HepG2 (cell line): ENCODE measurements around the gene TC2N. TPM values are rescaled to one million over a fixed set of nuclear protein-coding genes. Genes with fewer than 3 reads are reported as not detected.

Experiments used
- ATAC-seq: fragments of 200-7000 bp; cut with Tn5 transposase; 3 replicates; pipeline ENCODE4 v1.9.1; 2020; ENCODE audit warnings: mild to moderate bottlenecking, moderate library complexity
- BruUV-seq: library from RNA; stranded (reverse); fragments of 400-500 nt; replicated peaks from 2 replicates; lab custom pipeline; 2021; lab: Mats Ljungman, UMichigan
- CTCF ChIA-PET: fragments of 300-600 bp; formaldehyde crosslinking; extraction: SDS; loops from one replicate; lab custom pipeline; 2021; ENCODE audit warnings: low total read pairs, inconsistent platforms, low intra/inter-chr PET ratio; lab: Yijun Ruan, JAX
- POLR2A ChIA-PET: fragments of 350-600 bp; sonication (Branson Sonifier 250); formaldehyde crosslinking; loops from one replicate; lab custom pipeline; 2020; ENCODE audit warnings: antibody characterized with exemption, inconsistent platforms; lab: Yijun Ruan, JAX
- DNase-seq: peaks from one replicate; pipeline ENCODE4 v3.0.0-alpha.2; 2015; ENCODE audit warnings: low spot score
- FAIRE-seq: peaks from 3 replicates; lab custom pipeline; 2011; peaks lifted over from hg19 to GRCh38; lab: Jason Lieb, UNC
- H2AFZ ChIP-seq: one replicate; pipeline ENCODE4 v1.6.1; 2011; ENCODE audit warnings: low read length, inconsistent platforms
- H3K27ac ChIP-seq: fragments of 300-600 bp; 3 replicates; pipeline ENCODE4 v1.8.0; 2011; ENCODE audit warnings: mixed run types, mild to moderate bottlenecking, mixed read lengths, low read length, inconsistent platforms; ENCODE audit not compliant: insufficient read depth; ENCODE audit errors: extremely low read length
- H3K27me3 ChIP-seq, 2 experiments: fragments of 200-600 bp in 1 of 2; 2 replicates in 1 of 2; 3 replicates in 1 of 2; pipeline versions ENCODE4 v1.6.0 to v1.8.0; 2011; ENCODE audit warnings: low read length in 2 of 2, mild to moderate bottlenecking in 2 of 2, moderate library complexity in 2 of 2, inconsistent platforms in 1 of 2; ENCODE audit not compliant: insufficient read depth in 2 of 2, control insufficient read depth in 1 of 2
- H3K36me3 ChIP-seq, 2 experiments: fragments of 200-600 bp in 1 of 2; replicated peaks in 1 of 2; 2 replicates in 1 of 2; 3 replicates in 1 of 2; pipeline versions ENCODE4 v1.5.1 to v1.8.0; 2011; ENCODE audit warnings: low read length in 2 of 2, inconsistent platforms in 1 of 2; ENCODE audit not compliant: insufficient read depth in 2 of 2, control insufficient read depth in 1 of 2
- H3K4me1 ChIP-seq: 2 replicates; pipeline ENCODE4 v1.5.1; 2012; ENCODE audit warnings: low read length, inconsistent platforms; ENCODE audit not compliant: insufficient read depth
- H3K4me2 ChIP-seq: 2 replicates; pipeline ENCODE4 v1.6.0; 2011; ENCODE audit warnings: low read depth, low read length, inconsistent platforms
- H3K4me3 ChIP-seq, 3 experiments: fragments of 200-600 bp in 1 of 3; sonication (generic), shearing (Covaris generic) in 1 of 3; replicated peaks in 1 of 3; 2 replicates each; pipeline ENCODE4 v1.5.1; 2011 to 2016; ENCODE audit warnings: low read length in 3 of 3, inconsistent platforms in 2 of 3, low read depth in 2 of 3, mild to moderate bottlenecking in 2 of 3, control low read depth in 1 of 3, mixed read lengths in 1 of 3; ENCODE audit not compliant: insufficient read depth in 1 of 3
- H3K79me2 ChIP-seq: one replicate; pipeline ENCODE4 v1.6.1; 2011; ENCODE audit warnings: low read length, inconsistent platforms; ENCODE audit not compliant: insufficient read depth
- H3K9ac ChIP-seq: 2 replicates; pipeline ENCODE4 v1.6.0; 2011; ENCODE audit warnings: mild to moderate bottlenecking, low read depth, low read length, inconsistent platforms; ENCODE audit not compliant: insufficient read depth
- H3K9me3 ChIP-seq: 2 replicates; pipeline ENCODE4 v1.5.1; 2012; ENCODE audit warnings: mild to moderate bottlenecking, low read length
- H4K20me1 ChIP-seq: 2 replicates; pipeline ENCODE4 v1.6.0; 2011; ENCODE audit warnings: inconsistent platforms, mild to moderate bottlenecking, low read length, moderate library complexity; ENCODE audit not compliant: insufficient read depth
- NAIF1 ChIP-seq: sonication (generic); formaldehyde crosslinking; IDR thresholded peaks from 2 replicates; pipeline ENCODE4 v1.5.0; 2020; ENCODE audit warnings: mild to moderate bottlenecking, missing genetic modification reagents, borderline replicate concordance
- PHF21A ChIP-seq: sonication (generic); formaldehyde crosslinking; IDR thresholded peaks from 2 replicates; pipeline ENCODE4 v1.5.0; 2020; ENCODE audit warnings: mild to moderate bottlenecking, missing genetic modification reagents
- ZMAT3 ChIP-seq: sonication (generic); formaldehyde crosslinking; conservative IDR thresholded peaks from 2 replicates; pipeline ENCODE4 v1.7.0; 2021; ENCODE audit warnings: missing genetic modification reagents
- WGBS: methylation state at CpG from one replicate; pipeline ENCODE4 v1.1.6; 2017; ENCODE audit warnings: low lambda C conversion rate; 5-methylcytosine and 5-hydroxymethylcytosine counted together
- in situ Hi-C: cut with HindIII; loops from 2 replicates; pipeline ENCODE4 v1.10.0; 2017; ENCODE audit warnings: low pct_unique_long_range_greater_than_20kb; ENCODE audit not compliant: extremely low pct_ligation_motif_present
- intact Hi-C: fragments of 100-400 bp; cut with micrococcal nuclease; formaldehyde crosslinking; loops from one replicate; pipeline ENCODE4 v1.10.0; 2022; ENCODE audit not compliant: unreplicated experiment
- polyA plus RNA-seq, 8 experiments: library from polyadenylated mRNA; depleted of rRNA in 3 of 8; stranded (reverse) in 7 of 8; unstranded in 1 of 8; fragments of >200 nt; fragmentation: Illumina TruSeq in 4 of 8; extraction: Trizol in 4 of 8; gene quantifications; 2 replicates each; pipeline versions ENCODE4 v1.2.1 to v1.2.3, GENCODE V29; 2011 to 2016; ENCODE audit warnings: low read depth in 4 of 8, missing spikeins in 1 of 8, mixed read lengths in 1 of 8; ENCODE audit not compliant: insufficient read depth in 1 of 8
- total RNA-seq, 5 experiments: library from RNA; depleted of rRNA; stranded (reverse); fragments of >200 nt; fragmentation: Illumina TruSeq; extraction: Trizol; gene quantifications; 2 replicates each; pipeline ENCODE4 v1.2.3, GENCODE V29; 2016; ENCODE audit warnings: low read depth in 1 of 5
- TF ChIP-seq, protein P1 (sequence below): sonication (generic); formaldehyde crosslinking; IDR thresholded peaks from 2 replicates; pipeline ENCODE4 v1.5.0; 2020; ENCODE audit warnings: missing genetic modification reagents, mild to moderate bottlenecking, borderline replicate concordance
- TF ChIP-seq, protein P2 (sequence below): sonication (generic); formaldehyde crosslinking; conservative IDR thresholded peaks from 2 replicates; pipeline ENCODE4 v1.5.0; 2020; ENCODE audit warnings: missing genetic modification reagents

Gene TC2N
- total and polyA plus RNA-seq, 2 of the 13 experiments (the other 11 are each of a cell fraction or from before 2014, with no cell fraction given): 0.03 TPM; not detected in 1

DNA sequence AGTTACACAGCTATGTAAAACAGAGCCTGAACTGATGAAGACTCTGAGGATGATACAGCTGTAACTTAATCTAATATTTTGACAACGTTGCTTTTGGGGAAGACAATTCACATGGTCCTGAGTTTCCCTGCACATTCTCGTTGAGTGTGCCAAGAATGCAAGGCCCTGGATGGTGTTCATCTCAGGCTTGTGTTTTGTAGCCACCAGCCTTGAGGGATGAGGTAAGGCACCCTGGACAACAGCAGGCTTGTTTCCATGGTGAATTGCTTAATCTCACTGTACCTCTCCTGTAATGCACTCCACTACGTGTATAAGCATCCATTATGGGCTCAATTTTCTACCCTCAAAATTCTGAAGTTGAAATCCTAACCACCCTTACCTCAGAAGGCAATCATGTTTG lies 137.6 kb downstream of the TC2N start:
- ATAC-seq: no peak
- Histone ChIP-seq H3K36me3 (no peaks in the 10 kb centered on the region), H3K9ac (no peak overlapping the region)
- TF ChIP-seq ZMAT3 (CRISPR knock-in tag) (no peak), PHF21A (no peak), NAIF1 (no peak)
- TF ChIP-seq, protein P1, sequence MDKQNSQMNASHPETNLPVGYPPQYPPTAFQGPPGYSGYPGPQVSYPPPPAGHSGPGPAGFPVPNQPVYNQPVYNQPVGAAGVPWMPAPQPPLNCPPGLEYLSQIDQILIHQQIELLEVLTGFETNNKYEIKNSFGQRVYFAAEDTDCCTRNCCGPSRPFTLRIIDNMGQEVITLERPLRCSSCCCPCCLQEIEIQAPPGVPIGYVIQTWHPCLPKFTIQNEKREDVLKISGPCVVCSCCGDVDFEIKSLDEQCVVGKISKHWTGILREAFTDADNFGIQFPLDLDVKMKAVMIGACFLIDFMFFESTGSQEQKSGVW (CRISPR knock-in tag): no peak
- TF ChIP-seq, protein P2, sequence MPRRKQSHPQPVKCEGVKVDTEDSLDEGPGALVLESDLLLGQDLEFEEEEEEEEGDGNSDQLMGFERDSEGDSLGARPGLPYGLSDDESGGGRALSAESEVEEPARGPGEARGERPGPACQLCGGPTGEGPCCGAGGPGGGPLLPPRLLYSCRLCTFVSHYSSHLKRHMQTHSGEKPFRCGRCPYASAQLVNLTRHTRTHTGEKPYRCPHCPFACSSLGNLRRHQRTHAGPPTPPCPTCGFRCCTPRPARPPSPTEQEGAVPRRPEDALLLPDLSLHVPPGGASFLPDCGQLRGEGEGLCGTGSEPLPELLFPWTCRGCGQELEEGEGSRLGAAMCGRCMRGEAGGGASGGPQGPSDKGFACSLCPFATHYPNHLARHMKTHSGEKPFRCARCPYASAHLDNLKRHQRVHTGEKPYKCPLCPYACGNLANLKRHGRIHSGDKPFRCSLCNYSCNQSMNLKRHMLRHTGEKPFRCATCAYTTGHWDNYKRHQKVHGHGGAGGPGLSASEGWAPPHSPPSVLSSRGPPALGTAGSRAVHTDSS (CRISPR knock-in tag): no peak
- TF ChIP-seq, all 625 proteins: peak for 0
- no TSS peak for BruUV-seq
- Histone ChIP-seq H3K27me3 (no peaks in the 10 kb centered on the region), H4K20me1 (no peaks in the 10 kb centered on the region), H3K9me3 (no peaks in the 10 kb centered on the region), H3K79me2 (no peaks in the 10 kb centered on the region), H3K4me2 (no peak overlapping the region), H3K4me1 (no peaks in the 10 kb centered on the region), H2AFZ (no peak overlapping the region), H3K27ac (no peak overlapping the region), H3K4me3 (no peak overlapping the region)
- ChIA-PET CTCF (no interaction called here), POLR2A (no interaction called here)
- intact Hi-C loops: no loop called here
- WGBS: 0% methylated on average over 3 of the region's 3 CpGs
- DNase-seq (no peak), FAIRE-seq (no peak)
- in situ Hi-C loops: no loop called here

Other genes with a start within 250 kb of the TC2N start
- gene CATSPERB, start 135.4 kb downstream of the TC2N start, total RNA-seq (2016; rRNA removed; fragmentation: Illumina TruSeq; extraction: Trizol): not detected in 2 replicates
- not detected in 2 replicates for gene CATSPERB, start 135.4 kb downstream of the TC2N start, polyA plus RNA-seq (2011; rRNA removed)
- gene FBLN5, start 80.2 kb upstream of the TC2N start, total RNA-seq (2016; rRNA removed; fragmentation: Illumina TruSeq; extraction: Trizol): 0.60 and 0.77 TPM in 2 replicates
- 0.38 and 0.71 TPM in 2 replicates for gene FBLN5, start 80.2 kb upstream of the TC2N start, polyA plus RNA-seq (2011; rRNA removed)
- gene TRIP11, start 172.5 kb upstream of the TC2N start, total RNA-seq (2016; rRNA removed; fragmentation: Illumina TruSeq; extraction: Trizol): 32.8 and 51.4 TPM in 2 replicates
- 10.5 and 10.9 TPM in 2 replicates for gene TRIP11, start 172.5 kb upstream of the TC2N start, polyA plus RNA-seq (2011; rRNA removed)
- gene ATXN3, start 239.0 kb upstream of the TC2N start, total RNA-seq (2016; rRNA removed; fragmentation: Illumina TruSeq; extraction: Trizol): 17.3 and 30.2 TPM in 2 replicates
- 12.1 and 14.9 TPM in 2 replicates for gene ATXN3, start 239.0 kb upstream of the TC2N start, polyA plus RNA-seq (2011; rRNA removed)